Measurements from ENCODE around the gene LTB4R2. TPM values are rescaled to one million over a fixed set of nuclear protein-coding genes. Genes with fewer than 3 reads are reported as not detected.

The LTB4R2 gene
- total RNA-seq, 2 experiments from 2014 or later: 15.7 to 37.6 TPM

- intact Hi-C loops (cut with micrococcal nuclease; ENCODE audit: unreplicated experiment): no loop called here
Observed at GRCh38 chr14:24261256-24261968, 48.5 kb upstream of the LTB4R2 start.

DNA sequence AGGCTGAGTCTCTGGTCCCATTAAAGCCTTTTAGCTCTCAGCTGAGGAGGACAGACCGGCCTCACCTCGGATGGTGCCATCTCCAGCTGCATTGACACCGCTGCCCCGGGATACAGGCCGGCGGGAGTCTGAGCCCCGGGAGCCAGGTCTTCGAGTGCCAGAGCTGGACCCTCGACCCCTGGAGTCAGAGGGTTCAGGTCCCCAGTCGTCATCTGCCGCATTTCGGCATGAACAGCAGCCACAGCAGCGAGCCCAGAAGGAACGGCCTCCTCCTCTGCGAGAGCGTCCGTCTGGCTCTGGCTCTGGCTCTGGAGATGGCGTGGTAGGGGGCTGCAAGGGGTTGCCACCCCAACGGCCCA is 48.0 kb upstream of the LTB4R2 start:
- BruUV-seq (replicated peaks): no TSS peak
- H3K9me2 ChIP-seq (ENCODE audit: insufficient read depth, low read length): no peaks in the 10 kb centered on the region
- ChIA-PET POLR2A (interaction anchor here (0.9 kb wide), 1 partner anchor 12 kb away, joined by 3 read pairs; no protein-coding TSS in a partner anchor), CTCF (ENCODE audit: unreplicated experiment) (no interaction called here)
- intact Hi-C loops (cut with micrococcal nuclease; ENCODE audit: unreplicated experiment): no loop called here
- no peaks in the 10 kb centered on the region for H3K36me3 ChIP-seq (ENCODE audit: insufficient read depth, low read length)
- no peak for DNase-seq (ENCODE audit: low spot score)
- H3K4me2 ChIP-seq (ENCODE audit: low read length): no peak overlapping the region
- H3K79me2 ChIP-seq (ENCODE audit: insufficient read depth, low read depth, low read length): no peaks in the 10 kb centered on the region
- H2AFZ ChIP-seq (ENCODE audit: low read length): no peak overlapping the region
- H3K4me3 ChIP-seq (ENCODE audit: low read depth, low read length, poor library complexity, severe bottlenecking): no peak overlapping the region
- no peak overlapping the region for H3K27ac ChIP-seq (ENCODE audit: low read depth, low read length, poor library complexity, severe bottlenecking)
- no peak for TF ChIP-seq EZH2phosphoT487 (IDR thresholded peaks at IDR 0.05; ENCODE audit: borderline replicate concordance, low read depth, low read length)
- TF ChIP-seq, protein P1, sequence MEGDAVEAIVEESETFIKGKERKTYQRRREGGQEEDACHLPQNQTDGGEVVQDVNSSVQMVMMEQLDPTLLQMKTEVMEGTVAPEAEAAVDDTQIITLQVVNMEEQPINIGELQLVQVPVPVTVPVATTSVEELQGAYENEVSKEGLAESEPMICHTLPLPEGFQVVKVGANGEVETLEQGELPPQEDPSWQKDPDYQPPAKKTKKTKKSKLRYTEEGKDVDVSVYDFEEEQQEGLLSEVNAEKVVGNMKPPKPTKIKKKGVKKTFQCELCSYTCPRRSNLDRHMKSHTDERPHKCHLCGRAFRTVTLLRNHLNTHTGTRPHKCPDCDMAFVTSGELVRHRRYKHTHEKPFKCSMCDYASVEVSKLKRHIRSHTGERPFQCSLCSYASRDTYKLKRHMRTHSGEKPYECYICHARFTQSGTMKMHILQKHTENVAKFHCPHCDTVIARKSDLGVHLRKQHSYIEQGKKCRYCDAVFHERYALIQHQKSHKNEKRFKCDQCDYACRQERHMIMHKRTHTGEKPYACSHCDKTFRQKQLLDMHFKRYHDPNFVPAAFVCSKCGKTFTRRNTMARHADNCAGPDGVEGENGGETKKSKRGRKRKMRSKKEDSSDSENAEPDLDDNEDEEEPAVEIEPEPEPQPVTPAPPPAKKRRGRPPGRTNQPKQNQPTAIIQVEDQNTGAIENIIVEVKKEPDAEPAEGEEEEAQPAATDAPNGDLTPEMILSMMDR (conservative IDR thresholded peaks at IDR 0.05; ENCODE audit: low read length): no peak
- H4K20me1 ChIP-seq (ENCODE audit: insufficient read depth, low read length): no peaks in the 10 kb centered on the region
- peaks cover 12% of the 10 kb centered on the region for H3K4me1 ChIP-seq (ENCODE audit: insufficient read depth, low read length, poor library complexity, severe bottlenecking)
- H3K9me3 ChIP-seq (ENCODE audit: low read length): no peaks in the 10 kb centered on the region

More at GRCh38 chr14:24261256-24261968, 48.5 kb upstream of the LTB4R2 start:
- Histone ChIP-seq H3K9me2 (ENCODE audit: insufficient read depth, low read length) (no peaks in the 10 kb centered on the region), H3K27ac (ENCODE audit: low read depth, low read length, poor library complexity, severe bottlenecking) (no peak overlapping the region), H3K4me1 (ENCODE audit: insufficient read depth, low read length, poor library complexity, severe bottlenecking) (peaks cover 12% of the 10 kb centered on the region), H2AFZ (ENCODE audit: low read length) (no peak overlapping the region), H3K36me3 (ENCODE audit: insufficient read depth, low read length) (no peaks in the 10 kb centered on the region), H3K79me2 (ENCODE audit: insufficient read depth, low read depth, low read length) (no peaks in the 10 kb centered on the region), H3K4me2 (ENCODE audit: low read length) (no peak overlapping the region), H3K4me3 (ENCODE audit: low read depth, low read length, poor library complexity, severe bottlenecking) (no peak overlapping the region), H3K9me3 (ENCODE audit: low read length) (no peaks in the 10 kb centered on the region), H4K20me1 (ENCODE audit: insufficient read depth, low read length) (no peaks in the 10 kb centered on the region)
- DNase-seq (ENCODE audit: low spot score): no peak
- no peak for TF ChIP-seq EZH2phosphoT487 (IDR thresholded peaks at IDR 0.05; ENCODE audit: borderline replicate concordance, low read depth, low read length)
- TF ChIP-seq, protein P1 (conservative IDR thresholded peaks at IDR 0.05; ENCODE audit: low read length): no peak
- CTCF ChIA-PET (ENCODE audit: unreplicated experiment): no interaction called here
- BruUV-seq (replicated peaks): no TSS peak
- POLR2A ChIA-PET: interaction anchor here (0.9 kb wide), 1 partner anchor 12 kb away, joined by 3 read pairs; no protein-coding TSS in a partner anchor

Measured in OCI-LY7 (cell line).